Skin epidermis (tissue), 12 donors: Measurements from ENCODE around the gene UBXN10.
"Not testable (repeated sequence)": the region's sequence is repeated elsewhere in the genome, so short reads cannot be mapped to it uniquely, and the experiment has no call there.

Source experiments
- H3K27ac ChIP-seq, 21 experiments: fragments of 200-600 bp; sonication (generic) in 11 of 21; one replicate each; pipeline ENCODE4 v1.5.0; 2020; ENCODE audit warnings: mild to moderate bottlenecking in 3 of 21, inconsistent platforms in 2 of 21, moderate library complexity in 2 of 21
- H3K4me3 ChIP-seq, 7 experiments: fragments of 200-600 bp; sonication (generic) in 2 of 7; one replicate each; pipeline ENCODE4 v1.5.0; 2020; ENCODE audit warnings: inconsistent platforms in 2 of 7, mild to moderate bottlenecking in 2 of 7, moderate library complexity in 1 of 7

The UBXN10 gene

DNA sequence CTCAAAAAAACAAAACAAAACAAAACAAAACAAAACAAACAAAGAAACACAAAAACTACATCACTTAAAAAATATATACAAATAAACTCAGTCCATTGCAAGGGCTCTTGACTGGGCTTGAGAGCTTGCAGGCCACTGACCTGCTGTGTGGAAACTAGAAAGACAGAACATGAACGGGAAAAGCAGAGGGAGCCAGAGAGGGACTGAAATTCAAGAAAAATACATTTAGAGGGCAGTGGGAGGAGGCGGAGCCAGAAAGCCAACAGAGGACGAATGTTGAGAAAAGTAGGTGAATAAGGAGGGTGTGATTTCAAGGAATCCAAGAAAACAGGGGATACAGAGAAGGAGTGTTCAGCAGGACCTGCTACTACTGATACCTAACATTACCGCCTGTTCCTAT lies 41.8 kb downstream of the UBXN10 start:
- Histone ChIP-seq H3K4me3 (no peak overlapping the region), H3K27ac (no peak overlapping the region)

DNA sequence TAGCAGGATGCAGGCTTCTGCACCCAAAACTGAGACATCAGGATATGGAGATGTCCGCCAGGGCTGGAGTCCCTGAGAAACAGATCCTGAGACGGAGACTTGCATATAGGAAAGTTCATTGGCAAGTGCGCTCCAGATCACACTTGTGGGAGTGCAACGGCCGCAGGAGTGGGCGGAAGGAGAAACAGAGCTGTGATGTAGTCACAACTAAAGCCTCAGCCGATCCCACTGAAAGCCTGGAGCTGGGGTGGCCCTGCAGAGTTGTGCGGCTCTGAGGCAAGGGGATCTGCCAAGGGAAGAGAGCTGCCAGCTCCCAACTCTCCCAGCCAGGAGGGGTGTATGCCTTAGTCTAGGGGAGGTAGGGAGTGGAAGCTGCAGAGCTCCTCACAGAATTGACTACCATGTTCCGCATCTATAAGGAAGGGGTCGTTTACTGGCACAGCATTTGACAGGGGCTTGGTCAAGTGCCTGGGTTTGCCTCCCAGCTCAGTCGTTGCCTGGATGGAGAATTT lies 42.5 kb downstream of the UBXN10 start:
- Histone ChIP-seq H3K27ac (no peak overlapping the region), H3K4me3 (no peak overlapping the region)

DNA sequence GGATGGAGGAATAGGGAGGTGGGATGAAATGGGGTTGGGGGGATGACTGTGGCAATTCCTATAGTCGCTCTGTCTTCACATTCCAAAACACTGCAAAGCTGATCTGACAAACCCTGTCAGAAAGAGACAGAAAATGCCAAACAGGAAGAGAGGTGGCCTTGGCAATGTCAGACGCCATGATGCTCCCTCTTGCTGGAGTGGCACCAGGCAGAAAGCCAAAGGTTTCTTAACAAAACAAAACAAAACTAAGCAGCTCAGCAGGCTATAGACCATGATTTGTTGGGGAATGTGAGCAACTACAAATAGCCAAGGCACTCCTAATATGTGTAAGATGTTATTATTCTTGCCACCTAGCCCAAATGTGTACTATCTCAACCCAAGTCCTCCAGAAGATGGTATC lies 43.3 kb downstream of the UBXN10 start:
- no peak overlapping the region for H3K4me3 ChIP-seq

DNA sequence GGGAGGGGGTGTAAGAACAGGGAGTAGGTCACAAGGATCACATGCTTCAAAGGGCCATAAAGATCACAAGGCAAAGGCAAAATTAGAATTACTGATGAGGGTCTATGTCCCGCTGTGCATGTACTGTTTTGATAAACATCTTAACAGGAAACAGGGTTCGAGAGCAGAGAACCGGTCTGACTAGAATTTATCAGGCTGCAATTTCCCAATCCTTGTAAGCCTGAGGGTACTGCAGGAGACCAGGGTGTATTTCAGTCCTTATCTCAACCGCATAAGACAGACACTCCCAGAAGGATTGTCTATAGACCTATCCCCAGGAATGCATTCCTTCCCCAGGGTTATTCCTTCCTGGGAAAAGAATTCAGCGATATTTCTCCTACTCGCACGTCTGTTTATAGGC lies 46.7 kb downstream of the UBXN10 start:
- H3K4me3 ChIP-seq, H3K27ac ChIP-seq: not testable (repeated sequence)

More for the DNA sequence above, 43.3 kb downstream of the UBXN10 start:
- H3K27ac ChIP-seq, result no peak overlapping the region

DNA sequence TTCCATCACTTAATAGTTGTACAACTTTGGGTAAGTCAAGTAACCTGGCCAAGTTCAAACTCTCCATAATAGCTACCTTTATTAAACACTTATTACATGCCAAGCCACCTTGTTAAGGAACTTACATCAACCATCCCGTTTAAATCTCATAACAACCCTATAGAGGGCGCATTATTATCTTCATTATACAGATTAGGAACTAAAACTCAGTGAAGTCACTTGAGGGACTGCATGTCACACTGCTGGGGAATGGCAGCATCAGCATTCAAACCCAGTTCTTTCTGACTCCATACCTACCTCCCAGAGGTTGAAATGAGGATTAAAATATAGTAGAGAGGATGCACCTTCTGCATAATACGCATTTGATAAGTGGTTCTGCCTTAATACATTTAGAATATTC lies 47.5 kb downstream of the UBXN10 start:
- Histone ChIP-seq H3K27ac (no peak overlapping the region), H3K4me3 (no peak overlapping the region)

DNA sequence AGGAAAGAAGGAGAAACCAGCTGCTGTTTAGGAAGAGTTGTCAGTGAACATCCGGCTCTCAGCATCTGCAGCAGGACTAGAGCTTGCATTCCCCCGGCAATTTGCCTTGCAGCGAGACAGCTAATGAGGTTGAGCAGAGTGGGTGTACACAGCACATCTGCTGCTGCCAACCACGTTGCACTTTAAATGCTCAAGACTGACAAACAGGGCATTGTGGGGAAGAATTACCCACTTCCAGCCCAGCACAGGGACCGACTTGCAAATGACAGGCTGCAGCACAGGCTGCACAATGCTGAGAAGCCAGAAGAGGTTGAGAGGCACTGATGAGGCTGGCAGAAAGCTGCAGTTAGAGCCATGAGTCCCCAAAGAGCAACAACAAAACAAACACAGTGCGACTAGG lies 48.0 kb downstream of the UBXN10 start:
- Histone ChIP-seq H3K4me3 (no peak overlapping the region), H3K27ac (no peak overlapping the region)

DNA sequence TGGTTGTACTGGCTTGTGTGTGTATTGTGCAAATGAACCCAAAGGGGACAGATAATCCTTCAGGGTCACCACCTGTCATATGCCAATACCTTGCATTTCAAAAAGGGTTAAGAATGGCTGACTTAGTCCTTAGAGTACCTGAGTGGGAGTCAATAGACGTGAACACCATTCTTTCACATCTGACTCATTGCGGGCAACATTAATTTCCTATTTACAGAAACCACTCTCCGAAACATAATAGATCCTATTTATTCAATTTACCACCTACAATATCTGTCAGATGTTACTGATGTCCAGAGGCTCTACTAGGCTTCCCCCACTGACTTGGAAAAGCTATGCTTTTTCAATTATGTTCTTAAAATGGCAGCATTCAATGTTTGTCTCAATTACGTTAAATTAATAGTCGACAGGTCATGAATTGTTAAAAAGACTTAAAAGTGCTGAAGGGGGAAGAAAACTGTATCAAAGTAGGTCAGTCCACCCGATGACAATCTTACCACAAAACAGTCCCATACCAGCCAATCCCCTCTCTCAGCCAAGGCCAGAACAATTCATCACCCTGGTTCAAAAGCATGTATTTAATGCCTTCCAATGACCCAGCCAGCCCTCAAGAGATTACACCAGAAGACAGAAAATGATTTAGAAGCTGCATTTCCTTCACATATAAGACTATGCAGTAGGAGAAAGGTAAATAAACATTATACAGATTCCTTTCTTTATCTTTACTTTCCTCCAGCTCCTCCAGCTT lies 49.1 kb downstream of the UBXN10 start:
- no peak overlapping the region for H3K27ac ChIP-seq
- H3K4me3 ChIP-seq, result no peak overlapping the region

DNA sequence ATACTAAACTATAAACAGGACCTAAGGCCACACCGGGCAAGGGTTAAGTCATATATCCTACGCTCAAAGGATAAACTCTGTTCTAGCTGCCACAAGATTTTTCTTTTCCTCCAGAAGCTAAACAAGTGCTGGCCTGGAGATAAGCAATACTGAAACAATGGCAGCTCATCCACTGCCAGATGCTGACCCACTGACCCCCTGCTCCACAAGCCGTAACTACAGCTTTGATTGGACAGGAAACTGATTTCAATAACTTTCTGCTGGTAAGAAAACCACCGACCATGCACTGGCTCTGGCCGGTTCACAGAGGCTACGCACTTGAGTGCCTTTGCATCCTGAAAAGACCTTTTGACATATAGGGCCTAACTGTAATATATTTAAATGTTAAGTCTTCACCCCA lies 51.8 kb downstream of the UBXN10 start:
- Histone ChIP-seq H3K4me3 (no peak overlapping the region), H3K27ac (no peak overlapping the region)

DNA sequence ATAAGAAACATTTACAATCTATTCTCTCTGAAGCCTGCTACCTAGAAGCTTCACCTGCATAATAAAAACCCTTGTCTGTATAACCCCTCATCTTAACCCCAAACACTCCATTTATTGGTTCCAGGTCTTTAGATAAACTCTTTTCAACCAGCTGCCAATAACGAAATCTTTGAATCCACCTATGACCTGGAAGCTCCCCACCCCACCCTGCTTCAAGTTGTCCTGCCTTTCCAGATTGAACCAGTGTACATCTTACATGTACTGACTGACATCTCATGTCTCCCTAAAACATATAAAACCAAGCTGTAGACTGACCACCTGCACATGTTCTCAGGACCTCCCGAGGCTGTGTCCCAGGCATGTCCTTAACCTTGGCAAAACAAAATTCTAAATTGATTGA lies 54.1 kb downstream of the UBXN10 start:
- Histone ChIP-seq H3K27ac (no peak overlapping the region), H3K4me3 (no peak overlapping the region)

DNA sequence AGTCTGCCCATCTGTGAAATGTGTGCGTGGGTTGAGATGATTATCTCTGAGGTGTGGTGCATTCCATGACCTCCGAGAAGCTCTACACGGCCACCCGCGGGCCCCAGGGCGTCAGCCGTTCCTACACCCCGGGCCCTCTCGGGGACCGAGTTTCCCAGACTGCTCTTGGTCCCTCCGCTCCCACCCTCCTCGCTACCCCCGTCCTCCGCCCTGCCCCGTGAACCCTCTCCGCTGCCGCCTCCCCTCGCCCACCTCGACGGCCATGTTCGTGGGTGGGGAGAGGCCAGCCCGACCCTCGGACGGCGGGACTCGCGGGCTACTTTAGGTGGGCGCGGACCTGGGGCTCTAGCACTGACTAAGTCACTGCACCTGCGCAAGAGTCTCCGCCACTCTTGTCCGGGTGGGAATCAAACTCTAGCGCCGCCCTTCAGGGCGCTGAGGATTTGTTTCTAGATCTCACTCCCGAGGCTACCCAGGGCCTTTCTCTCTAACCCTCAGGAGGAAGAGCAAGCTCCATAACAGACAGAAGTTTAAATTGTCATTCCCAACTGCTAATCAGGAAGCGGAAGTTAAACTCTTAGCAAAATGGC lies 57.1 kb downstream of the UBXN10 start:
- no peak overlapping the region for H3K27ac ChIP-seq
- H3K4me3 ChIP-seq, result no peak overlapping the region
